ENCODE results near the gene FBF1.
"Not testable (repeated sequence)": the region's sequence is repeated elsewhere in the genome, so short reads cannot be mapped to it uniquely, and the experiment has no call there.

Gene FBF1

GRCh38 chr17:75875182-75875939 is 65.5 kb downstream of the FBF1 start:
- DNase-seq (ENCODE audit: low spot score), result no peak

- DNase-seq (ENCODE audit: low spot score), result no peak
Measured at GRCh38 chr17:75874323-75875181, 66.3 kb downstream of the FBF1 start.

- DNase-seq (ENCODE audit: low spot score), result no peak
Measured at GRCh38 chr17:75873587-75874322, 67.1 kb downstream of the FBF1 start.

GRCh38 chr17:75872434-75873351 is 68.1 kb downstream of the FBF1 start:
- peak; percentile 73 for DNase-seq (ENCODE audit: low spot score)

GRCh38 chr17:75870228-75870627 is 70.6 kb downstream of the FBF1 start:
- DNase-seq (ENCODE audit: low spot score), result not testable (repeated sequence)

GRCh38 chr17:75869282-75870141 is 71.3 kb downstream of the FBF1 start:
- no peak for DNase-seq (ENCODE audit: low spot score)

GRCh38 chr17:75868730-75869281 is 72.0 kb downstream of the FBF1 start:
- not testable (repeated sequence) for DNase-seq (ENCODE audit: low spot score)

- not testable (repeated sequence) for DNase-seq (ENCODE audit: low spot score)
Measured at GRCh38 chr17:75865404-75866188, 75.2 kb downstream of the FBF1 start.

GRCh38 chr17:75864887-75865286 is 76.0 kb downstream of the FBF1 start:
- peak; percentile 34 for DNase-seq (ENCODE audit: low spot score)

- DNase-seq (ENCODE audit: low spot score), result peak; percentile 45
Measured at GRCh38 chr17:75864448-75864871, 76.4 kb downstream of the FBF1 start.

GRCh38 chr17:75861927-75862317 is 78.9 kb downstream of the FBF1 start:
- DNase-seq (ENCODE audit: low spot score), result no peak
